HG02588 (cell line): Measurements from ENCODE around the gene LCE1E.

ENCODE experiments used
- ATAC-seq: cut with Tn5 transposase; IDR thresholded peaks from one replicate; pipeline ENCODE4 v1.9.1; 2021; ENCODE audit warnings: mild to moderate bottlenecking, moderate library complexity; ENCODE audit not compliant: unreplicated experiment

LCE1E gene

GRCh38 chr1:152777510-152778137, 8.4 kb upstream of the LCE1E start:
- ATAC-seq = no peak

- no peak for ATAC-seq
Observed at GRCh38 chr1:152783095-152783494, 3.0 kb upstream of the LCE1E start.

DNA sequence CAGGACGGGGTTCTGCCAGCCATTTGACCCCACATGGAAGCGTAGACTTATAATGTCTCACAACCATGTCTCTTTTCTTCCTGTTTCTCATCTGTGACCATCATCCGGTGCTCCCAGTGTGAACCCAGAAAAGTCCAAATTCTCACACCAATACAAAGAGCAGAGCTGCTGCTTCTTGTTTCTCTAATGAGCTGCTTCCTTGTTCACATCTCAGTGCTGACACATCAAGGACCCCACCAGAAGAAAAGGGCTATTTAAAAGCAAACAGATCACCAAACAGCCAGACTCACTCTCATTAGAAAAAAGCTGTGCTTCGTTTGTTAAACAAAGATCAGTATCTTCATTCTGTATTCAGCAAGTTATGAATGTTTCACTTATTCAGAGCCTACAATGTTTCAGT, 9.6 kb downstream of the LCE1E start:
- ATAC-seq = no peak

DNA sequence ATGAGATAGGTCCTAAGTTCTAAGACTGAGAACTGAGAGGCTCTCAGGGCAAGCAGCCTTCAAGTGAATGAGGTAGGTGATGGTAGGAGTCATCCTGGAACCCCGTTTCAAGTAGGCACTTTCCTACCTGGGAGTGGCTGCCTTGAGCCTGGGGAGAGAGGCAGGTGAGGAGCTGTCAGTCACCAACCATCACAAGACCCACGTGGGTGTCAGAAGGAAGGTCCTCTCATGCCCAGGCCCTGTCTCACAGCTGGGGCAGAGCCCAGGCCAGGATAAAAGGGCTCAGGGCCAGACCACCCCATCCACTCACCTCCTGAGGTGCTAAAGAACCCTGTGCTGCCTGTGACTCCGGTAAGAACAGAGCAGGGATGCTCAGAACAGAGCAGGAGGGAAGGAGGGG, 10.4 kb downstream of the LCE1E start, which contains the start of gene LCE1D:
LCE1D (plus strand) TSS at position 301 of the 400 bp plus-strand sequence. CDS start 1,074 bp downstream, outside the sequence.
- ATAC-seq = no peak

DNA sequence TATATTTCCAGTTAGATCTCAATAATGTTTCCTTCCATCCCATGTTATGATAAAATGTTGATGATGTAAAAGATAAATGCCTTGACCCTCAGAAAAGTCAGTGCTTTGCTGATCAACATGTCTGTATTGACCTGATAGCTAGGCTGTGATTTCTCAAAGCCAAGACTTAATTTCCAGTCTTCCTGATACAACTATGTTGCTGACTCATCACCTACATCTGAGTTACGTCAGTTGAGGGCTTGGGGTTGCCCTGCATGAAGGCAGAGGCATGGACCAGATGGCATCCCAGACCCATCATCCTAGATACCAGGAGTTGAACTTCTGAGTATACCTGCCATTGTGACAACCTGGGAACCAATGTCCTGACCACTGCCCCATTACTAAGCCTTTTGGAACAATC, 15.3 kb downstream of the LCE1E start:
- no peak for ATAC-seq

DNA sequence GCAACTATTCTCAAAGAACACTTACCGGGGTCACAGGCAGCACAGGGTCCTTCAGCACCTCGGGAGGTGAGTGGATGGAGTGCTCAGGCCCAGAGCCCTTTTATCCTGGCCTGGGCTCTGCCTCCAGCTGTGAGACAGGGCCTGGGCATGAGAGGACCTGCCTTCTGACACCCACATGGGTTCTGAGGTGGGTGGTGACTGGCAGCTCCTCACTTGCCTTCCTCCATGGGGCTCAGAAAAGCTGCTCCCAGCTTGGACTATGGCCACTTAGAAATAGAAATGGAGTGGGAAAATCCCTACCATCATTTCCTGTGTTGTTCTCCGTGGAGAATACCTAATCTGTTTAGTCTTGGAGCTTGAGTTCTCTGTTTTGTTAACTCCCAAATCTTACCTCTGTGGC, 20.5 kb downstream of the LCE1E start, which contains the start of gene LCE1C:
LCE1C (minus strand) TSS at position 76 of the 400 bp plus-strand sequence. CDS start 1,173 bp downstream, outside the sequence.
- ATAC-seq = no peak

DNA sequence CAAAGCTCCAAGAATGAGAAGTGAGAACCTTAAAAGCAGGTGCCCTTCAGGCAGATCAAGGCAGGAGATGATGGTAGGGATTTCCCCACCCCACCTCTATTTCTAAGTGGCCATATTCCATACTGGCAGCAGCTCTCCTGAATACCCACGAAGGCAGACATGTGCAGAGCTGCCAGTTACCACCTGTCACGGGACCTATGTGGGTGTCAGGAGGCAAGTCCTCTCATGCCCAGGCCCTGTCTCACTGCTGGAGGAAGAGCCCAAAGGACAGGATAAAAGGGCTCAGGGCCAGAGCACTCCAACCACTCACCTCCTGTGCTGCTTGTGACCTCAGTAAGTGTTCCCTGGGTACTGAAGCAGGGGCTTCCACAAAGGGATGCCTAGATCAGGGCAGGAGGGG, 25.0 kb downstream of the LCE1E start:
- ATAC-seq = no peak

GRCh38 chr1:152811671-152812070, 25.6 kb downstream of the LCE1E start, which contains the start of gene LCE1B:
Gene LCE1B, plus strand, starts transcription at chr1:152811971. Its CDS starts 476 bp downstream, at chr1:152812447.
- ATAC-seq = no peak

- no peak for ATAC-seq
Observed at GRCh38 chr1:152817309-152817708, 31.3 kb downstream of the LCE1E start.

DNA sequence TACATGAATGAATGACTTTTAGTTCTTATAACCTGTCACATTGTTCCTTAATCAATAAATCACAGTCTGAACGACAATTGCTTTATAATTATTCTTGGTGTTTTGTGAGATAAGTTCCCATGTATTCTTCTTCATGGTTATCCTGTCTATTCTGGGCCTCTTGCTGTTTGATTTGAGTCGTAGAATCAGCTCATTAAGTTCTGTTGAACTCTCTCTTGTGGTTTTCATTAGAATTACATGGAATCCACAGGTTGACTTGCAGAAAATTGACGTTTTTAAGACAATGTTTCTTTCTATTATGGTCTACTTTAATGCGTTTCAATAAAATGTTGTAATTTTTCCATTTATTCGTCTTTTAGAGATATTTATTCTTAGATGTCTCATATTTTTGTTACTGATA, 37.2 kb downstream of the LCE1E start:
- ATAC-seq = no peak

- no peak for ATAC-seq
Observed at GRCh38 chr1:152824964-152825363, 38.9 kb downstream of the LCE1E start.

GRCh38 chr1:152827173-152827572, 41.1 kb downstream of the LCE1E start, which contains the start of gene LCE1A:
Gene LCE1A, plus strand, starts transcription at chr1:152827473. Its CDS starts 0 bp downstream, at chr1:152827473.
- ATAC-seq = no peak

DNA sequence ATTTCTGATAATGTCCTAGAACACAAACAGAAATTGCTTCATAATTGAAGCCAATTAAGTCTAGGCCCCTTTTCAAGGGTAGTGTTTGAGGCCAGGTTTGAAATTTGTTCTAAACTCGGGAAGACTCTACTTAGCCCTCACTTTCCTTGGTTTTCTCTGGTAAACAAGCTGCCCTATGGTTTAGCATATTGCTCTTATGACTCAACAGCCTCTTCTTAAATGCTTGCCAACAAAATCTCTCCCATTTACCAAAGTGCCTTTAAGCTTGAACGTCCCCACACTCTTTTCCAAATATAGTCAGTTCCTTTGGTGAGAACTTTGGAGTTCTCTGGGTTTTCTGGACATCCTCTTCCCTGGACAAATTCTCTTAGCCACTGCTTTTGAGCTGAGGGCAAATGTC, 50.8 kb downstream of the LCE1E start:
- no peak for ATAC-seq
